ENCODE measurements around the gene PARD6G. TPM values are rescaled to one million over a fixed set of nuclear protein-coding genes. Genes with fewer than 3 reads are reported as not detected.

Gene PARD6G
- total RNA-seq, 2 experiments from 2014 or later = 0.47 to 1.0 TPM

GRCh38 chr18:80183273-80184050 is 63.9 kb downstream of the PARD6G start:
- H3K27me3 Mint-ChIP-seq = no peaks in the 10 kb centered on the region
- H3K36me3 Mint-ChIP-seq = no peaks in the 10 kb centered on the region
- POLR2A ChIA-PET = no interaction called here

GRCh38 chr18:80182855-80183254 is 64.5 kb downstream of the PARD6G start:
- Mint-ChIP-seq H3K4me1 (no peaks in the 10 kb centered on the region), H3K27ac (no peak overlapping the region), H3K4me3 (no peak overlapping the region)

More at GRCh38 chr18:80183273-80184050, 63.9 kb downstream of the PARD6G start:
- H3K9me3 Mint-ChIP-seq = peaks cover 9% of the 10 kb centered on the region
- no peak overlapping the region for H3K27ac Mint-ChIP-seq
- no peaks in the 10 kb centered on the region for H3K4me1 Mint-ChIP-seq
- ATAC-seq (ENCODE audit: low read depth) = no peak
- no peak for DNase-seq
- no peak overlapping the region for H3K4me3 Mint-ChIP-seq

GRCh38 chr18:80181642-80182461 is 65.5 kb downstream of the PARD6G start:
- POLR2A ChIA-PET = no interaction called here
- no peaks in the 10 kb centered on the region for H3K36me3 Mint-ChIP-seq
- peaks cover 3% of the 10 kb centered on the region for H3K27me3 Mint-ChIP-seq
- no peak for ATAC-seq (ENCODE audit: low read depth)
- no peak for DNase-seq
- H3K4me3 Mint-ChIP-seq = no peak overlapping the region
- no peaks in the 10 kb centered on the region for H3K4me1 Mint-ChIP-seq
- H3K27ac Mint-ChIP-seq = no peak overlapping the region
- H3K9me3 Mint-ChIP-seq = peaks cover 9% of the 10 kb centered on the region

More at GRCh38 chr18:80182855-80183254, 64.5 kb downstream of the PARD6G start:
- ATAC-seq (ENCODE audit: low read depth) (no peak), DNase-seq (no peak)
- no peaks in the 10 kb centered on the region for H3K36me3 Mint-ChIP-seq
- no peaks in the 10 kb centered on the region for H3K27me3 Mint-ChIP-seq
- peaks cover 9% of the 10 kb centered on the region for H3K9me3 Mint-ChIP-seq
- POLR2A ChIA-PET = no interaction called here

- Mint-ChIP-seq H3K27ac (no peak overlapping the region), H3K4me3 (no peak overlapping the region), H3K4me1 (peaks cover 3% of the 10 kb centered on the region), H3K27me3 (peaks cover 3% of the 10 kb centered on the region), H3K36me3 (no peaks in the 10 kb centered on the region), H3K9me3 (peaks cover 6% of the 10 kb centered on the region)
- DNase-seq (no peak), ATAC-seq (ENCODE audit: low read depth) (no peak)
- POLR2A ChIA-PET = no interaction called here
Observed at GRCh38 chr18:80180778-80181564, 66.3 kb downstream of the PARD6G start.

GRCh38 chr18:80179857-80180558 is 67.3 kb downstream of the PARD6G start:
- POLR2A ChIA-PET = no interaction called here
- no peak overlapping the region for H3K4me3 Mint-ChIP-seq
- no peak overlapping the region for H3K27ac Mint-ChIP-seq
- DNase-seq (no peak), ATAC-seq (ENCODE audit: low read depth) (no peak)
- peaks cover 12% of the 10 kb centered on the region for H3K4me1 Mint-ChIP-seq
- H3K9me3 Mint-ChIP-seq = no peaks in the 10 kb centered on the region
- H3K36me3 Mint-ChIP-seq = no peaks in the 10 kb centered on the region
- H3K27me3 Mint-ChIP-seq = peaks cover 11% of the 10 kb centered on the region

GRCh38 chr18:80178935-80179818 is 68.1 kb downstream of the PARD6G start:
- no peak for ATAC-seq (ENCODE audit: low read depth)
- no peaks in the 10 kb centered on the region for H3K9me3 Mint-ChIP-seq

GRCh38 chr18:80177128-80177527 is 70.2 kb downstream of the PARD6G start:
- POLR2A ChIA-PET = no interaction called here
- Mint-ChIP-seq H3K36me3 (no peaks in the 10 kb centered on the region), H3K27me3 (peaks cover 23% of the 10 kb centered on the region), H3K4me3 (no peak overlapping the region), H3K4me1 (peaks cover 14% of the 10 kb centered on the region), H3K9me3 (no peaks in the 10 kb centered on the region), H3K27ac (no peak overlapping the region)
- DNase-seq (no peak), ATAC-seq (ENCODE audit: low read depth) (no peak)

More at GRCh38 chr18:80178935-80179818, 68.1 kb downstream of the PARD6G start:
- Mint-ChIP-seq H3K4me3 (no peak overlapping the region), H3K4me1 (peaks cover 14% of the 10 kb centered on the region), H3K36me3 (no peaks in the 10 kb centered on the region), H3K27me3 (peaks cover 14% of the 10 kb centered on the region), H3K27ac (no peak overlapping the region)
- no peak for DNase-seq
- POLR2A ChIA-PET = no interaction called here

- no peaks in the 10 kb centered on the region for H3K9me3 Mint-ChIP-seq
- POLR2A ChIA-PET = no interaction called here
- H3K27ac Mint-ChIP-seq = no peak overlapping the region
- peaks cover 14% of the 10 kb centered on the region for H3K4me1 Mint-ChIP-seq
- no peak overlapping the region for H3K4me3 Mint-ChIP-seq
- H3K36me3 Mint-ChIP-seq = no peaks in the 10 kb centered on the region
- H3K27me3 Mint-ChIP-seq = peaks cover 25% of the 10 kb centered on the region
- no peak for DNase-seq
- ATAC-seq (ENCODE audit: low read depth) = no peak
Observed at GRCh38 chr18:80176334-80177073, 70.8 kb downstream of the PARD6G start.

GRCh38 chr18:80175451-80176204 is 71.7 kb downstream of the PARD6G start:
- Mint-ChIP-seq H3K4me1 (peaks cover 14% of the 10 kb centered on the region), H3K27ac (peak overlapping the region; percentile 61), H3K36me3 (no peaks in the 10 kb centered on the region), H3K9me3 (no peaks in the 10 kb centered on the region), H3K27me3 (peaks cover 27% of the 10 kb centered on the region), H3K4me3 (peak overlapping the region; percentile 58)
- DNase-seq = peak; percentile 64
- ATAC-seq (ENCODE audit: low read depth) = peak; percentile 69
- POLR2A ChIA-PET = no interaction called here

- Mint-ChIP-seq H3K4me1 (peaks cover 14% of the 10 kb centered on the region), H3K36me3 (no peaks in the 10 kb centered on the region), H3K27me3 (peaks cover 27% of the 10 kb centered on the region), H3K4me3 (no peak overlapping the region), H3K9me3 (no peaks in the 10 kb centered on the region), H3K27ac (no peak overlapping the region)
- DNase-seq (no peak), ATAC-seq (ENCODE audit: low read depth) (no peak)
- POLR2A ChIA-PET = no interaction called here
Observed at GRCh38 chr18:80173060-80173459, 74.3 kb downstream of the PARD6G start.

GRCh38 chr18:80172056-80172455 is 75.3 kb downstream of the PARD6G start:
- H3K9me3 Mint-ChIP-seq = no peaks in the 10 kb centered on the region
- H3K4me1 Mint-ChIP-seq = peaks cover 14% of the 10 kb centered on the region
- H3K4me3 Mint-ChIP-seq = no peak overlapping the region
- DNase-seq = no peak
- H3K27ac Mint-ChIP-seq = no peak overlapping the region
- H3K27me3 Mint-ChIP-seq = peaks cover 26% of the 10 kb centered on the region
- no peak for ATAC-seq (ENCODE audit: low read depth)
- no peaks in the 10 kb centered on the region for H3K36me3 Mint-ChIP-seq
- POLR2A ChIA-PET = no interaction called here
